Activated CD8-positive, alpha-beta T cell treated with anti-CD3 and anti-CD28 coated beads for 36 hours (primary cell): ENCODE results near the gene DNAJC16. TPM values are rescaled to one million over a fixed set of nuclear protein-coding genes. Genes with fewer than 3 reads are reported as not detected.
"Not testable (repeated sequence)": the region's sequence is repeated elsewhere in the genome, so short reads cannot be mapped to it uniquely, and the experiment has no call there.

Experiments
- ATAC-seq: fragments of 200-7000 bp; cut with Tn5 transposase; one replicate; pipeline ENCODE4 v1.10.0; 2021; ENCODE audit warnings: mild to moderate bottlenecking, moderate library complexity
- CTCF ChIA-PET: fragments of 350-600 bp; sonication (Branson Sonifier 250); formaldehyde crosslinking; loops from one replicate; lab custom pipeline; 2021; ENCODE audit warnings: antibody characterized with exemption; lab: Charles Lee
- POLR2A ChIA-PET: fragments of 350-600 bp; sonication (Branson Sonifier 250); formaldehyde crosslinking; loops from one replicate; lab custom pipeline; 2021; ENCODE audit warnings: antibody characterized with exemption; lab: Charles Lee
- DNase-seq: peaks from one replicate; pipeline ENCODE4 v3.0.0-alpha.2; 2020
- H3K27ac Mint-ChIP-seq: one replicate; pipeline ENCODE4 v1.8.0; 2021; ENCODE audit warnings: mild to moderate bottlenecking, mixed read lengths
- H3K27me3 Mint-ChIP-seq: one replicate; pipeline ENCODE4 v1.8.0; 2021; ENCODE audit warnings: mixed read lengths
- H3K36me3 Mint-ChIP-seq: one replicate; pipeline ENCODE4 v1.8.0; 2021; ENCODE audit warnings: low read depth, mixed read lengths
- H3K4me1 Mint-ChIP-seq: one replicate; pipeline ENCODE4 v1.8.0; 2021; ENCODE audit warnings: low read depth, mixed read lengths
- H3K4me3 Mint-ChIP-seq: one replicate; pipeline ENCODE4 v1.8.0; 2021; ENCODE audit warnings: mild to moderate bottlenecking, moderate library complexity, mixed read lengths
- H3K9me3 Mint-ChIP-seq: one replicate; pipeline ENCODE4 v1.8.0; 2021; ENCODE audit warnings: mixed read lengths
- intact Hi-C: fragments of 100-400 bp; cut with micrococcal nuclease; formaldehyde crosslinking; loops from one replicate; pipeline ENCODE4 v1.10.0; 2022
- total RNA-seq, 2 experiments: library from RNA; stranded (reverse); gene quantifications; one replicate each; pipeline ENCODE4 v1.2.3, GENCODE V29; 2021
- TF ChIP-seq, protein P1 (sequence below): fragments of 200-600 bp; IDR thresholded peaks from one replicate; pipeline ENCODE4 v1.8.0; 2022; ENCODE audit warnings: antibody characterized with exemption, mild to moderate bottlenecking

Gene DNAJC16
- total RNA-seq, 2 experiments from 2014 or later = 10.0 to 13.0 TPM

DNA sequence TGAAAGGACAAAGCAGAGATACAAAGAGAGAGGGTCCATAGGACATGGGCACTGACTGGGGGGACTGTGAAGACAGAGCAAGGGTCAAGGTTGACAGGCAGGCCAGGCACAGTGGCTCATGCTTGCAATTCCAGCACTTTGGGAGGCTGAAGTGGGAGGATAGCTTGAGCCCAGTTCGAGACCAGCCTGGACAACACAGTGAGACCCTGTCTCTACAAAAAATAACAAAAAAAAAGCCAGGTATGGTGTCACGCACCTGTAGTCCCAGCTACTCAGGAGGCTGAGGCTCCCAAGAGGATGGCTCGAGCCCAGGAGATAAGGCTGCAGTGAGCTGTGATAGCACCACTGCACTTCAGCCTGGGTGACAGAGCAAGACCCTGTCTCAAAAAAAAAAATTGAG is 7.0 kb upstream of the DNAJC16 start:
- DNase-seq = no peak
- Mint-ChIP-seq H3K4me1 (peaks cover 34% of the 10 kb centered on the region), H3K36me3 (peaks cover 15% of the 10 kb centered on the region), H3K9me3 (no peaks in the 10 kb centered on the region), H3K27ac (no peak overlapping the region), H3K4me3 (no peak overlapping the region), H3K27me3 (no peaks in the 10 kb centered on the region)
- CTCF ChIA-PET = no interaction called here
- intact Hi-C loops = no loop called here
- no peak for ATAC-seq
- TF ChIP-seq, protein P1, sequence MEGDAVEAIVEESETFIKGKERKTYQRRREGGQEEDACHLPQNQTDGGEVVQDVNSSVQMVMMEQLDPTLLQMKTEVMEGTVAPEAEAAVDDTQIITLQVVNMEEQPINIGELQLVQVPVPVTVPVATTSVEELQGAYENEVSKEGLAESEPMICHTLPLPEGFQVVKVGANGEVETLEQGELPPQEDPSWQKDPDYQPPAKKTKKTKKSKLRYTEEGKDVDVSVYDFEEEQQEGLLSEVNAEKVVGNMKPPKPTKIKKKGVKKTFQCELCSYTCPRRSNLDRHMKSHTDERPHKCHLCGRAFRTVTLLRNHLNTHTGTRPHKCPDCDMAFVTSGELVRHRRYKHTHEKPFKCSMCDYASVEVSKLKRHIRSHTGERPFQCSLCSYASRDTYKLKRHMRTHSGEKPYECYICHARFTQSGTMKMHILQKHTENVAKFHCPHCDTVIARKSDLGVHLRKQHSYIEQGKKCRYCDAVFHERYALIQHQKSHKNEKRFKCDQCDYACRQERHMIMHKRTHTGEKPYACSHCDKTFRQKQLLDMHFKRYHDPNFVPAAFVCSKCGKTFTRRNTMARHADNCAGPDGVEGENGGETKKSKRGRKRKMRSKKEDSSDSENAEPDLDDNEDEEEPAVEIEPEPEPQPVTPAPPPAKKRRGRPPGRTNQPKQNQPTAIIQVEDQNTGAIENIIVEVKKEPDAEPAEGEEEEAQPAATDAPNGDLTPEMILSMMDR = no peak
- POLR2A ChIA-PET = no interaction called here

DNA sequence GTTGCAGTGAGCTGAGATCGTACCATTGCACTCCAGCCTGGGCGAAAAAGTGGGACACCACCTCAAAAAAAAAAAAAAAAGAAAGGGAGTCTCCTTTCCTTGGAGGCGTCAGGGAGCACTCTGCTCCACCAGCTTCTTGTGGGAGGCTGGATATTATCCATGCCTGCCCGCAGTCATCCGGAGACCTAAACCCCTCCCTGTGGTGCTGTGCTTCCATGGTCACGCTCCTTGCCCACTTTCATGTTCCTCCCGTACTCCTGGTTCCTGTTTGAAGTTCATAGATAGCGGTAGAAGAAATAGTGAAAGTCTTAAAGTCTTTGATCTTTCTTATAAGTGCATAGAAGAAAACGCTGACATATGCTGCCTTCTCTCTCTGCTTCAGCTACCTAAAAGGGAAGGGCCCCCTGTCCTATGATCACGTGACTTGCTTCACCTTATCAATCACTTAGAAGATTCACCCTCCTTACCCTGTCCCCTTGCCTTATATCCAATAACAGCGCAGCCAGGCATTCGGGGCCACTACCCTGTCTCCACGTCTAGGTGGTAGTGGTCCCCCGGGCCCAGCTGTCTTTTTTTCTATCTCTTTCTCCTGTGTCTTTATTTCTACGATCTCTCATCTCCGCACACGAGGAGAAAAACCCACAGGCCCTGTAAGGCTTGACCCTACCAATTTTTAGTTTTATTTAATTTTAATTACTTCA is 5.3 kb upstream of the DNAJC16 start:
- DNase-seq, H3K27me3 Mint-ChIP-seq, ATAC-seq, H3K9me3 Mint-ChIP-seq, intact Hi-C loops, H3K4me3 Mint-ChIP-seq, H3K27ac Mint-ChIP-seq, CTCF ChIA-PET: not testable (repeated sequence)
- POLR2A ChIA-PET = interaction anchor here (0.6 kb wide), 1 partner anchor 63 kb away, joined by 3 read pairs; no protein-coding TSS in a partner anchor
- H3K4me1 Mint-ChIP-seq = peaks cover 36% of the 10 kb centered on the region
- H3K36me3 Mint-ChIP-seq = peaks cover 11% of the 10 kb centered on the region

DNA sequence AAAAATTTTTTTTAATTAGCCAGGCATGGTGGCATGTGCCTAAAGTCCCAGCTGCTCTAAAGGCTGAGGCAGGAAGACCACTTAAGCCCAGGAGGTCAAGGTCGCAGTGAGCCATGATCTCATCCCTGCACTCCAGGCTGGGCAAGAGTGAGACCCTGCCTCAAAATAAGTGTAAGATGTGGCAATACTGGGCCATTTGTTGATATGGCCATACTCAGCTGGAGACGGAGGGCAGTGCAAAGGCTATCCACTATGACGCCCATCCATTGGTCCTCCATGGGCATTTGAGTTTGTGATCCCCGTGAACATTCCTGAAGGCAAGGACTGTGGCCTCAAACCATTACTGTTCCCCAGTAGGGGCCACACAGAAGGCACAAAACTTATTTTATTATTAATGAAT is 4.1 kb upstream of the DNAJC16 start:
- H3K4me1 Mint-ChIP-seq = peaks cover 31% of the 10 kb centered on the region
- TF ChIP-seq, protein P1 = no peak
- CTCF ChIA-PET = no interaction called here
- no peak overlapping the region for H3K27ac Mint-ChIP-seq
- H3K27me3 Mint-ChIP-seq = no peaks in the 10 kb centered on the region
- POLR2A ChIA-PET = no interaction called here
- H3K4me3 Mint-ChIP-seq = peak overlapping the region; percentile 24
- no peak for ATAC-seq
- H3K9me3 Mint-ChIP-seq = no peaks in the 10 kb centered on the region
- intact Hi-C loops = no loop called here
- no peak for DNase-seq
- peaks cover under 1% of the 10 kb centered on the region for H3K36me3 Mint-ChIP-seq

DNA sequence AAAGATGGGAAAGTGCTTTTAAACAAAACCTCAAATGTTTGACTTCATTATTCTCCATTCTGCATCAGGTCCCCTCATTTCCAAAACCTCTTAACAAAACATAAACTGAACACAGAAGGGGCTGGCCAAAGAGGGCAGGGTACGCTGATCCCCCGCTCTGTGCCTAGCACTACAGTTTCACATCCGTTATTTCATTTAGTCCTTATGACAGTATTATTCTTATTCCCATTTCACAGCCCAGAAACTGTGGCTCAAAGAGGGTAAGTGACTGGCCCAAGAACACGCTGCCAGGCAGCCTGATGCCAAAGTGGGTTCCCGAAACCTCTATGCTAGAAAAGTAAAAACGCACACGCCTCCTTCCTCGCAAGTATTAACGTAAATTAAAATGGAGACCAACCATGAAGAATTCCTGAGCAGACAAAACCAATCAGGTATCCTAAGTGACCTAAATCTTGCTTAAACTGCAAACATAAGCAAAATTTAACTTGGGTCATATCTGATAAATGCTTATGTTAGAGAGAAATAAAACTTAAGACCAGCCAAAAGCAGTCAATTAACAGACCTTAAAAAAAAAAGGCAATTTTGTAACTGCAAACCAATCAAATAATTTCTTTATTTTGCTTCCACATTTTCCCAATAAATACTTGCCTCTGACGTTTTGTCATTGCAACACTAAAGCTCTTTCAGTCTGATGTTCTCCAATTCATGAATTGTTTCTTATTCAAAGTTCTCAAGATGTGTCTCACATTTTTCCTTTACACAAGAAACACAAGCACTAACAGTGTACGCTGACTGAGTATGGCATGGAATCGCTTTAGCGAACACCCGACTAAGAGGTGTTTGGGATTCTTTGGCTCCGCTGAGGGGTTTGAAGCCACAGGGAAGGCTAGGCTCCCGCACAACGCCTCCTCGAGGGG is 3.3 kb upstream of the DNAJC16 start:
- ChIA-PET CTCF (interaction anchor here (0.8 to 1.2 kb wide), 2 partner anchors 8 to 91 kb away, joined by 4 to 5 read pairs; no protein-coding TSS in a partner anchor), POLR2A (no interaction called here)
- intact Hi-C loops = no loop called here
- TF ChIP-seq, protein P1 = no peak
- ATAC-seq (no peak), DNase-seq (no peak)
- peak overlapping the region; percentile 98 for H3K27ac Mint-ChIP-seq
- H3K27me3 Mint-ChIP-seq = no peaks in the 10 kb centered on the region
- no peaks in the 10 kb centered on the region for H3K9me3 Mint-ChIP-seq
- peaks cover 40% of the 10 kb centered on the region for H3K4me1 Mint-ChIP-seq
- H3K4me3 Mint-ChIP-seq = peak overlapping the region; percentile 79
- no peaks in the 10 kb centered on the region for H3K36me3 Mint-ChIP-seq

DNA sequence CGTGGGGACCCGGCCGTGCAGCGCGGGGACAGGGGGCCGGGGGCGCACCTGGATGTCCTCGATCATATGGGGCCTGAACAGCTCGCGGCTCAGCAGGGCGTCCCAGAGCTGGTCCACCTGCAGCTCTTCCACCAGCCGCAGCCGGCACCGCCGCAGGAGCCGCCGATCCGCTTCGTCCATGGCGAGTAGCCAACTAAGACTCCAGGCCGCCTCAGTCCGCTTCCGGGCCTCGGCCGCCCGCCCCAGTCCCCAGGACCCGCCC is 2.7 kb upstream of the DNAJC16 start, which contains the start of gene CASP9:
TSS of gene CASP9 (minus strand) at position 195 of the 262 bp plus-strand sequence. CDS start at position 180, 15 bp downstream.
- ChIA-PET POLR2A (no interaction called here), CTCF (interaction anchor here (0.8 to 1.2 kb wide), 2 partner anchors 9 to 92 kb away, joined by 4 to 5 read pairs; no protein-coding TSS in a partner anchor)
- no peaks in the 10 kb centered on the region for H3K9me3 Mint-ChIP-seq

More for the DNA sequence above, 2.7 kb upstream of the DNAJC16 start, which contains the start of gene CASP9:
- H3K36me3 Mint-ChIP-seq = no peaks in the 10 kb centered on the region
- H3K27ac Mint-ChIP-seq = peak within 1 kb of the TSS; percentile 98
- ATAC-seq = no peak
- H3K4me3 Mint-ChIP-seq = peak within 1 kb of the TSS; percentile 79
- DNase-seq = no peak
- TF ChIP-seq, protein P1 = no peak
- intact Hi-C loops = no loop called here
- H3K4me1 Mint-ChIP-seq = peaks cover 44% of the 10 kb centered on the region
- no peaks in the 10 kb centered on the region for H3K27me3 Mint-ChIP-seq
